Measurements from ENCODE around the gene ZNF582. TPM values are rescaled to one million over a fixed set of nuclear protein-coding genes. Genes with fewer than 3 reads are reported as not detected.

Gene ZNF582
- polyA plus RNA-seq, 1 donor (not counting 4 experiments of a cell fraction or from before 2014, with no cell fraction given) = 4.7 TPM

- peaks cover 9% of the 10 kb centered on the region for H3K9me3 ChIP-seq (ENCODE audit: control insufficient read depth, low read depth, low read length)
Measured at GRCh38 chr19:56405062-56405461, 11.7 kb upstream of the ZNF582 start.

GRCh38 chr19:56404705-56405056 lies 11.3 kb upstream of the ZNF582 start:
- peak overlapping the region; percentile 87 for H3K27ac ChIP-seq (ENCODE audit: control insufficient read depth, insufficient read depth, low read length)
- no peaks in the 10 kb centered on the region for H3K9me1 ChIP-seq (ENCODE audit: control insufficient read depth, extremely low read depth, insufficient read depth, low read length)
- FAIRE-seq (no peak), DNase-seq (ENCODE audit: low read depth, low spot score) (no peak)
- no peaks in the 10 kb centered on the region for H3K27me3 ChIP-seq (ENCODE audit: control insufficient read depth, extremely low read depth, insufficient read depth, low read length)
- H3K4me3 ChIP-seq (ENCODE audit: control insufficient read depth in 2 of 3, extremely low read depth in 1 of 3, insufficient read depth in 2 of 3, low read depth in 1 of 3, low read length in 3 of 3) = peak overlapping the region; percentile 62 to 95 (median 93)
- H3K9ac ChIP-seq (ENCODE audit: control insufficient read depth, extremely low read depth, insufficient read depth, low read length) = peak overlapping the region; percentile 87
- H3K4me2 ChIP-seq (ENCODE audit: control insufficient read depth, extremely low read depth, insufficient read depth, low read depth, low read length) = peak overlapping the region; percentile 88
- dilution Hi-C loops (cut with MboI; ENCODE audit: extremely low pct_ligation_motif_present, low sequenced_read_pairs) = no loop called here
- H3K4me1 ChIP-seq (ENCODE audit: control insufficient read depth, extremely low read depth, insufficient read depth, low read length) = peaks cover 15% of the 10 kb centered on the region
- no peaks in the 10 kb centered on the region for H4K20me1 ChIP-seq (ENCODE audit: control insufficient read depth, extremely low read depth, insufficient read depth, low read length)
- H3K9me3 ChIP-seq (ENCODE audit: control insufficient read depth, low read depth, low read length) = peaks cover 9% of the 10 kb centered on the region
- H3K36me3 ChIP-seq (ENCODE audit: control insufficient read depth in 2 of 2, extremely low read depth in 1 of 2, insufficient read depth in 2 of 2, low read length in 2 of 2) = peaks cover 0 to 11% of the 10 kb centered on the region in 2 experiments
- peaks cover 11% of the 10 kb centered on the region for H3K79me2 ChIP-seq (ENCODE audit: control insufficient read depth, insufficient read depth, low read length)
- H2AFZ ChIP-seq (ENCODE audit: control insufficient read depth, low read length) = peak overlapping the region; percentile 100
- no peak for TF ChIP-seq EZH2 (IDR thresholded peaks at IDR 0.05; ENCODE audit: low read length)
- TF ChIP-seq CTCF (optimal IDR thresholded peaks at IDR 0.05 in 1 of 3, IDR thresholded peaks at IDR 0.05 in 1 of 3, conservative IDR thresholded peaks at IDR 0.05 in 1 of 3; ENCODE audit: extremely low read depth in 1 of 3, insufficient read depth in 2 of 3, low read length in 3 of 3) = no peak

More at GRCh38 chr19:56405062-56405461, 11.7 kb upstream of the ZNF582 start:
- H3K9ac ChIP-seq (ENCODE audit: control insufficient read depth, extremely low read depth, insufficient read depth, low read length) = no peak overlapping the region
- FAIRE-seq = no peak
- no peak overlapping the region for H3K27ac ChIP-seq (ENCODE audit: control insufficient read depth, insufficient read depth, low read length)
- H3K27me3 ChIP-seq (ENCODE audit: control insufficient read depth, extremely low read depth, insufficient read depth, low read length) = no peaks in the 10 kb centered on the region
- no peak for DNase-seq (ENCODE audit: low read depth, low spot score)
- TF ChIP-seq EZH2 (IDR thresholded peaks at IDR 0.05; ENCODE audit: low read length) = no peak
- TF ChIP-seq CTCF (optimal IDR thresholded peaks at IDR 0.05 in 1 of 3, IDR thresholded peaks at IDR 0.05 in 1 of 3, conservative IDR thresholded peaks at IDR 0.05 in 1 of 3; ENCODE audit: extremely low read depth in 1 of 3, insufficient read depth in 2 of 3, low read length in 3 of 3) = no peak
- no peaks in the 10 kb centered on the region for H4K20me1 ChIP-seq (ENCODE audit: control insufficient read depth, extremely low read depth, insufficient read depth, low read length)
- H3K4me2 ChIP-seq (ENCODE audit: control insufficient read depth, extremely low read depth, insufficient read depth, low read depth, low read length) = peak overlapping the region; percentile 88
- dilution Hi-C loops (cut with MboI; ENCODE audit: extremely low pct_ligation_motif_present, low sequenced_read_pairs) = no loop called here
- peak overlapping the region; percentile 62 to 95 (median 93) for H3K4me3 ChIP-seq (ENCODE audit: control insufficient read depth in 2 of 3, extremely low read depth in 1 of 3, insufficient read depth in 2 of 3, low read depth in 1 of 3, low read length in 3 of 3)
- H3K4me1 ChIP-seq (ENCODE audit: control insufficient read depth, extremely low read depth, insufficient read depth, low read length) = peaks cover 15% of the 10 kb centered on the region
- peaks cover 11% of the 10 kb centered on the region for H3K79me2 ChIP-seq (ENCODE audit: control insufficient read depth, insufficient read depth, low read length)
- H3K36me3 ChIP-seq (ENCODE audit: control insufficient read depth in 2 of 2, extremely low read depth in 1 of 2, insufficient read depth in 2 of 2, low read length in 2 of 2) = peaks cover 0 to 11% of the 10 kb centered on the region in 2 experiments
- H3K9me1 ChIP-seq (ENCODE audit: control insufficient read depth, extremely low read depth, insufficient read depth, low read length) = no peaks in the 10 kb centered on the region
- H2AFZ ChIP-seq (ENCODE audit: control insufficient read depth, low read length) = no peak overlapping the region

Data from keratinocyte (primary cell).